Prostate gland (tissue), 2 donors: Measurements from ENCODE around the gene AVEN.

Experiments
- POLR2A ChIP-seq: fragments of 450-650 bp; IDR thresholded peaks from one replicate; pipeline ENCODE4 v1.6.1; 2016; ENCODE audit warnings: antibody characterized with exemption, mild to moderate bottlenecking
- POLR2AphosphoS5 ChIP-seq: sonication (generic); formaldehyde crosslinking; IDR thresholded peaks from one replicate; pipeline ENCODE4 v1.6.1; 2017; ENCODE audit warnings: antibody characterized with exemption
- TF ChIP-seq, protein P1 (sequence below), 4 experiments: fragments of 200-600 bp in 2 of 4; fragments of 450-650 bp in 2 of 4; sonication (generic) in 2 of 4; IDR thresholded peaks; 1 replicate in 3 of 4; 2 replicates in 1 of 4; pipeline ENCODE4 v1.5.1; 2016 to 2019; ENCODE audit warnings: antibody characterized with exemption in 4 of 4, mild to moderate bottlenecking in 2 of 4, moderate library complexity in 2 of 4

GRCh38 chr15:34038871-34039789 is at the start of gene AVEN:
- TF ChIP-seq, protein P1, sequence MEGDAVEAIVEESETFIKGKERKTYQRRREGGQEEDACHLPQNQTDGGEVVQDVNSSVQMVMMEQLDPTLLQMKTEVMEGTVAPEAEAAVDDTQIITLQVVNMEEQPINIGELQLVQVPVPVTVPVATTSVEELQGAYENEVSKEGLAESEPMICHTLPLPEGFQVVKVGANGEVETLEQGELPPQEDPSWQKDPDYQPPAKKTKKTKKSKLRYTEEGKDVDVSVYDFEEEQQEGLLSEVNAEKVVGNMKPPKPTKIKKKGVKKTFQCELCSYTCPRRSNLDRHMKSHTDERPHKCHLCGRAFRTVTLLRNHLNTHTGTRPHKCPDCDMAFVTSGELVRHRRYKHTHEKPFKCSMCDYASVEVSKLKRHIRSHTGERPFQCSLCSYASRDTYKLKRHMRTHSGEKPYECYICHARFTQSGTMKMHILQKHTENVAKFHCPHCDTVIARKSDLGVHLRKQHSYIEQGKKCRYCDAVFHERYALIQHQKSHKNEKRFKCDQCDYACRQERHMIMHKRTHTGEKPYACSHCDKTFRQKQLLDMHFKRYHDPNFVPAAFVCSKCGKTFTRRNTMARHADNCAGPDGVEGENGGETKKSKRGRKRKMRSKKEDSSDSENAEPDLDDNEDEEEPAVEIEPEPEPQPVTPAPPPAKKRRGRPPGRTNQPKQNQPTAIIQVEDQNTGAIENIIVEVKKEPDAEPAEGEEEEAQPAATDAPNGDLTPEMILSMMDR (IDR thresholded peaks at IDR 0.05), result peak in 1 of 4 experiments; percentile 3
- no peak for TF ChIP-seq POLR2A
- no peak for TF ChIP-seq POLR2AphosphoS5
